ENCODE measurements around the gene DEAF1. TPM values are rescaled to one million over a fixed set of nuclear protein-coding genes. Genes with fewer than 3 reads are reported as not detected.

Gene DEAF1
- polyA plus RNA-seq, 3 donors: 18.3 to 28.0 (median 18.8) TPM

DNA sequence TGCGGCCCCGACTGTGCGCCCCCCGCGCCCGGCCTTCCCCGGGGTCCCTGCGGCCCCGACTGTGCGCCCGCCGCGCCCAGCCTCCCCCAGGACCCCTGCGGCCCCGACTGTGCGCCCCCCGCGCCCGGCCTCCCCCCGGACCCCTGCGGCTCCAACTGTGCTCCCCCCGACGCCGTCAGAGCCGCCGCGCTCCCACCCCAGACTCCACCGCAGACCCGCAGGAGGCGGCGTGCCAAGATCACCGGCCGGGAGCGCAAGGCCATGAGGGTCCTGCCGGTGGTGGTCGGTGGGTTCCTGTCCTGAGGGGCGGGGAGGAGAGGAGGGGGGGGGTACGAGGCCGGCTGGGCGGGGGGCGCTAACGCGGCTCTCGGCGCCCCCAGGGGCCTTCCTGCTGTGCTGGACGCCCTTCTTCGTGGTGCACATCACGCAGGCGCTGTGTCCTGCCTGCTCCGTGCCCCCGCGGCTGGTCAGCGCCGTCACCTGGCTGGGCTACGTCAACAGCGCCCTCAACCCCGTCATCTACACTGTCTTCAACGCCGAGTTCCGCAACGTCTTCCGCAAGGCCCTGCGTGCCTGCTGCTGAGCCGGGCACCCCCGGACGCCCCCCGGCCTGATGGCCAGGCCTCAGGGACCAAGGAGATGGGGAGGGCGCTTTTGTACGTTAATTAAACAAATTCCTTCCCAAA, 54.9 kb downstream of the DEAF1 start:
- WGBS, 3 donors: 20 to 57% (median 28%) methylated on average over 33 to 68 of the region's 69 CpGs
- no peak overlapping the region for H3K27ac ChIP-seq (ENCODE audit: low read depth, low read length)

- no peak overlapping the region for H3K27ac ChIP-seq (ENCODE audit: low read depth, low read length)
- WGBS, 3 donors: 4 to 30% (median 12%) methylated on average over 34 to 80 of the region's 80 CpGs
These were observed 55.6 kb downstream of the DEAF1 start for GRCh38 chr11:639332-639955.

DNA sequence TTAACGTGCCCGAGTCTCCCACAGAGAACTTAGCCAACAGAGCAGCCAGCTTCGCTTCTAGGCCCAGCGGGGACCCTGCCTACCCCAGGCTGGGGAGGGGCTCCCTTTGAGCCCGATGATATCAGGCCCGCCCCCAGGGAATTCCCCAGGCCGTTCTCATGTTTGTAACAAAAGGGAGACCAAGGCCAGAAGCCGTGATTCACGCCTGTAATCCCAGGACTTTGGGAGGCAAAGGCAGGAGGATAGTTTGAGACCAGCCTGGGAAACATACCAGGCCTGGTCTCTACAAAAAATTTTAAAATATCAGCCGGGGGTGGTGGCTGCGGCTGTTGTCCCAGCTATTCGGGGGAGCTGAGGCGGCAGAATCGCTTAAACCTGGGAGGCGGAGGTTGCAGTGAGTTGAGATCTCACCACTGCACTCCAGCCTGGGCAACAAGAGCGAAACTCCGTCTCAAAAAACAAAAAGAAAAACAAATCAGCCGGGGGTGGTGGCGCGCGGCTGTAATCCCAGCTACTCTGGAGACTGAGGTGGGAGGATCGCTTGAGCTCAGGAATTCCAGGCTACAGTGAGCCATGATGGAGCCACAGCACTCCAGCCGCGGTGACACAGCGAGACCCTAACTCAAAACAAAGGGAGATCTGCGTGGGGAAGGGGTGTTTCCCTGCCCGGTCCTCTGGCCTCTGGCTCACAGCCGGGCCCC, 56.2 kb downstream of the DEAF1 start:
- H3K27ac ChIP-seq (ENCODE audit: low read depth, low read length): no peak overlapping the region
- 56 to 66% (median 58%) methylated on average over 28 of the region's 28 CpGs for WGBS, 3 donors

- 40 to 48% (median 42%) methylated on average over 54 to 55 of the region's 55 CpGs for WGBS, 3 donors
- H3K27ac ChIP-seq (ENCODE audit: low read depth, low read length): no peak overlapping the region
These were observed 57.2 kb downstream of the DEAF1 start for GRCh38 chr11:637593-638521.

- no peak overlapping the region for H3K27ac ChIP-seq (ENCODE audit: low read depth, low read length)
- WGBS, 3 donors: 2 to 8% (median 3%) methylated on average over 8 to 34 of the region's 34 CpGs
These were observed 57.8 kb downstream of the DEAF1 start for GRCh38 chr11:637333-637592.

- no peak within 1 kb of the TSS for H3K27ac ChIP-seq (ENCODE audit: low read depth, low read length)
- WGBS, 3 donors: 13 to 16% (median 15%) methylated on average over 85 to 100 of the region's 100 CpGs
These were observed 58.3 kb downstream of the DEAF1 start, which contains the start of gene DRD4 for GRCh38 chr11:636511-637332. Gene DRD4 (plus strand): TSS chr11:637269. CDS start chr11:637305, 36 bp downstream.

GRCh38 chr11:635945-636510, 59.0 kb downstream of the DEAF1 start:
- no peak overlapping the region for H3K27ac ChIP-seq (ENCODE audit: low read depth, low read length)
- WGBS, 3 donors: 59 to 76% (median 74%) methylated on average over 22 of the region's 22 CpGs

GRCh38 chr11:630871-631270, 64.2 kb downstream of the DEAF1 start:
- no peak overlapping the region for H3K27ac ChIP-seq (ENCODE audit: low read depth, low read length)
- WGBS, 3 donors: 74 to 97% (median 93%) methylated on average over 5 of the region's 5 CpGs

DNA sequence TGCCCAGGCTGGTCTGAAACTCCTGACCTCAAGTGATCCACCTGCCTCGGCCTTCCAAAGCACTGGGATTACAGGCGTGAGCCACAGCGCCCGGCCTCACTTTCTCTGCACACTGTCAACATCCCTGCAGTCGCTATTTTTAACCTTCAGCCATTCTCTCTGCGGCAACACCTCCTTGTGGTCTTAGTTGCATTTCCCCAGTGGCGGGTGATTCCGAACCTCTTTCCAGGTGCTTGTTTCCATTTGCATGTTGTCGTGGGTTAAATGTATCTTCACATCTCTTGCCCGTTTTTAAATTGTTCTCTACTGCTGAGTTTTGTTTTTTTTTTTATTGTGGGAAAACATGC, 65.8 kb downstream of the DEAF1 start:
- WGBS, 3 donors: 44 to 56% (median 44%) methylated on average over 10 of the region's 10 CpGs
- H3K27ac ChIP-seq (ENCODE audit: low read depth, low read length): no peak overlapping the region

- WGBS, 3 donors: 91 to 95% (median 94%) methylated on average over 31 of the region's 31 CpGs
- H3K27ac ChIP-seq (ENCODE audit: low read depth, low read length): no peak overlapping the region
These were observed 67.0 kb downstream of the DEAF1 start for GRCh38 chr11:628056-628455.

DNA sequence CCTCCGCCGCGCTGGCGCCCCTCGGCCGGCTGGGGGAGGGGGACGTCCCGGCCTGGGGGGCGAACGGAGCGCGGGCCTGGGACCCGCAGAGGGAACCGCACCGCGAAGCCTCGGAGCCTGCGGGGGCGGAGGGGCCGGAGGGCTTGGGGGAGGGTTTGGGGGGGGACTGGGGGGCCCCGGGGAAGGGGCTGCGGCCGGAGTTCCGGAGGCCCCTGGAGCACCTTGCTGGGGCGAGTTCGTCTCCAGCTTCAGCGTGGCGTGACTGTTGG, 67.8 kb downstream of the DEAF1 start:
- WGBS, 3 donors: 18 to 38% (median 25%) methylated on average over 7 to 28 of the region's 28 CpGs
- no peak overlapping the region for H3K27ac ChIP-seq (ENCODE audit: low read depth, low read length)

GRCh38 chr11:626475-627307, 68.3 kb downstream of the DEAF1 start, which contains the start of gene SCT:
Gene SCT (minus strand): TSS chr11:627181. CDS start chr11:627143, 38 bp downstream.
- 10 to 20% (median 10%) methylated on average over 34 to 71 of the region's 72 CpGs for WGBS, 3 donors
- no peak within 1 kb of the TSS for H3K27ac ChIP-seq (ENCODE audit: low read depth, low read length)

DNA sequence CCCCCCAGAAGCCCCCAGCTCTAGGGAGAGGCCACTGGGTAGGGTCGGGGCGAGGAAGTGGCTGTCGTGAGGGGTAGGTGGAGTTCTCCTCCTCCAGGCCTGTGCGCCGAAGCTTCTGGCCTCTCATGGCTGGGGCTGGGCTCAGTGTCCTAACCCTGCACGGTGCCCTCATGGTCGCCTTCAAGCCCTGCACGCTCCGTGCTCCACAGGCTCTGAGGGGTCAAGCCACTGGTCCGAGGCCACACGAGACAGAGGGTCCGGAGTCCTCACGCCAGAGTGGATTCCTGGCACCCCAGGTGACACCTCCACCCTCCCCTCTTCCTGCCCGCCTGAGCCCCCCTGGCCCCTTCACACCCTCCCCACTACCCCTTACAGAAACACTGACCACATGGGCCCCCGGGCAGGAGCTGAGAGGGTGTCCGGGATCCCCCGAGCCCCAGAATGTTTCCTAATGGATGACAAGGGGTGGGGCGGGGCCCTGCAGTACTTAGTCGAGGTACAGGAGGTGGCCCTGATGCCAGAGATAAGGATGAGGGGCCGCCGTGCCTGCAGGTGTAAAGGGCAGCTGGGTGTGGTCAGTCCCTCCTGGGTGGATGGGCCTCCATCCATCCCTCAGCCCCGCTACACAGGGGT, 69.3 kb downstream of the DEAF1 start:
- 67 to 78% (median 77%) methylated on average over 20 to 22 of the region's 22 CpGs for WGBS, 3 donors
- no peak overlapping the region for H3K27ac ChIP-seq (ENCODE audit: low read depth, low read length)

DNA sequence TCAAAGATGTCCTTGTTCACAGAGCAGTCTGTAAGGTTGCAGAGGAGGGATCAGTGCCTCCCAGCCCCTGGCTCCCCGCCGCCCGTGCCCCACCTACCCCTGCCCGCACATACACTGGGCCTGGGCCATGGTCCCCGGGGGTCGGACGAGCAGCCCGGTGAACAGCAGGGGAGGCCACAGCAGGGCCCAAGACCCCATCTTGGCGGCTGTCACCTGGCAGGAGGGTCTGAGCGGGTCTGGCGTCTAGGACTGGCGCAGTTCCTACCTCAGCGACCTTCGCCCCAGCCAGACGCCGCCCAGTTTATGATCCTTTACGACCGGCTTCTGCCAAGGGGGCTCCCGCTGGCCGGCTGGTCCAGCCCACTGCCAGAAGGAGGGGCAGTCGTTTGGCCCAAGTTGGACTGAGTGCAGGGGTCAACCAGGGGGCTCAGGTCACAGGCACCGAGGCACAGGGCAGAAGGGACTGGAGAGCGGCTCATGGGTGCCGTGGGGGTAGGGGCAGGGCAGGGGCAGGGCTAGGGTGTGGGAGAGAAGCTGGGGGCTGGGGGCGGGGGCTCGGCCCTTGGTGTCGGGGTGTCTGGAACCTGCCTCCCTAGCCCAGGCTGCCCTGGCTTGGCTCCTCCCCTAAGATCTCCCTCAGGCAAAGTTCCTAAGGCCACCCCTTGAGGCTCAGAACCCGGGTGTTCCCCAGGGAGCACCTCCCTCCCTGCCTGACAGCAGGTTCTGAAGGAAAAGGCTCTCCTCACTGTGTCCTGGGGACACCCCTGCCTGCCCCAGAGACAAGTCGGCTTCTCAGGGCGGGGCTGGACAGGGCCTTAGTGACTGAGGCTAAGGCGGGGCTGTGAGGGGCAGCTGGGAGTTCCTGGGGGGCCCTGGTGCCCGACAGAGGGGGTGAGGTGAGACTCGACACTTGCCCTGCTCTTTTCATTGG, 70.1 kb downstream of the DEAF1 start, which contains the start of gene CDHR5:
Gene CDHR5, minus strand, starts transcription at position 251 of the 931 bp plus-strand sequence. Its CDS starts 53 bp downstream, at position 198.
- WGBS, 3 donors: 66 to 82% (median 67%) methylated on average over 32 to 33 of the region's 33 CpGs
- H3K27ac ChIP-seq (ENCODE audit: low read depth, low read length): no peak within 1 kb of the TSS

- 79 to 82% (median 81%) methylated on average over 24 to 25 of the region's 25 CpGs for WGBS, 3 donors
- H3K27ac ChIP-seq (ENCODE audit: low read depth, low read length): no peak overlapping the region
These were observed 70.9 kb downstream of the DEAF1 start for GRCh38 chr11:623999-624704.
